ENCODE measurements around the gene ROBO4.

The ROBO4 gene

GRCh38 chr11:124839128-124839971 lies 58.3 kb downstream of the ROBO4 start:
- DNase-seq, result no peak

- no peak for DNase-seq
These were observed 58.9 kb downstream of the ROBO4 start for GRCh38 chr11:124838805-124839127.

- peak; percentile 16 for DNase-seq
These were observed 60.2 kb downstream of the ROBO4 start for GRCh38 chr11:124837491-124837856.

GRCh38 chr11:124835918-124836317 lies 61.7 kb downstream of the ROBO4 start:
- no peak for DNase-seq

- DNase-seq, result no peak
These were observed 63.0 kb downstream of the ROBO4 start for GRCh38 chr11:124834526-124835180.

Measured in NCI-H1694 (cell line).